Uterus (tissue), 4 donors: ENCODE results near the gene MYO1B. TPM values are rescaled to one million over a fixed set of nuclear protein-coding genes. Genes with fewer than 3 reads are reported as not detected.

ENCODE experiments used
- DNase-seq, 2 donors: peaks; one replicate each; pipeline ENCODE4 v3.0.0-alpha.2; 2019 to 2020
- H3K27ac ChIP-seq, 2 donors: fragments of 200-600 bp; sonication (generic); 1 replicate in 1 of 2; 2 replicates in 1 of 2; pipeline ENCODE4 v1.5.1; 2016 to 2018
- H3K27me3 ChIP-seq, 2 donors: fragments of 200-600 bp; sonication (generic); one replicate each; pipeline ENCODE4 v1.5.1; 2018 to 2019; ENCODE audit warnings: control low read depth in 1 of 2
- H3K36me3 ChIP-seq, 2 donors: fragments of 200-600 bp; sonication (generic); one replicate each; pipeline ENCODE4 v1.5.1; 2019; ENCODE audit warnings: control low read depth in 1 of 2
- H3K4me1 ChIP-seq, 2 donors: fragments of 200-600 bp; sonication (generic); one replicate each; pipeline ENCODE4 v1.5.1; 2018 to 2019; ENCODE audit warnings: control low read depth in 1 of 2
- H3K4me3 ChIP-seq, 2 donors: fragments of 200-600 bp; sonication (generic); 1 replicate in 1 of 2; 2 replicates in 1 of 2; pipeline ENCODE4 v1.5.1; 2018 to 2019; ENCODE audit warnings: mild to moderate bottlenecking in 1 of 2
- H3K9me3 ChIP-seq, 2 donors: fragments of 200-600 bp; sonication (generic); one replicate each; pipeline ENCODE4 v1.5.1; 2019; ENCODE audit warnings: control low read depth in 1 of 2
- CTCF ChIP-seq, 4 experiments: fragments of 200-600 bp in 2 of 4; fragments of 450-650 bp in 2 of 4; sonication (generic) in 2 of 4; IDR thresholded peaks; one replicate each; pipeline ENCODE4 v1.5.1; 2016 to 2019; ENCODE audit warnings: antibody characterized with exemption in 4 of 4, mild to moderate bottlenecking in 2 of 4, moderate library complexity in 1 of 4
- POLR2A ChIP-seq, 2 donors: fragments of 450-650 bp; IDR thresholded peaks; one replicate each; pipeline ENCODE4 v1.6.1; 2016; ENCODE audit warnings: antibody characterized with exemption in 2 of 2, mild to moderate bottlenecking in 1 of 2, moderate library complexity in 1 of 2
- intact Hi-C: fragments of 100-400 bp; cut with DNase I; formaldehyde crosslinking; loops from one replicate; pipeline ENCODE4 v1.15.1; 2023; ENCODE audit warnings: low total_unique reads
- total RNA-seq, 4 donors: library from RNA; depleted of rRNA in 3 of 4; stranded (reverse); fragments of >200 nt in 3 of 4; gene quantifications; one replicate each; pipeline versions ENCODE4 v1.1.0 to v1.2.4, GENCODE V29; 2014 to 2023
- donor health status: DM: yes; HTN: yes; CAD: no.

Gene MYO1B
- total RNA-seq, 4 donors from 2014 or later = 10.3 to 169 (median 29.5) TPM

GRCh38 chr2:191316246-191316994, 71.2 kb downstream of the MYO1B start:
- intact Hi-C loops = no loop called here
- no peak for TF ChIP-seq POLR2A (IDR thresholded peaks at IDR 0.05)
- TF ChIP-seq CTCF (IDR thresholded peaks at IDR 0.05) = no peak
- H3K4me1 ChIP-seq = no peaks in the 10 kb centered on the region
- H3K27me3 ChIP-seq = no peaks in the 10 kb centered on the region
- no peaks in the 10 kb centered on the region for H3K36me3 ChIP-seq
- H3K27ac ChIP-seq = no peak overlapping the region
- H3K4me3 ChIP-seq = no peak overlapping the region
- H3K9me3 ChIP-seq = no peaks in the 10 kb centered on the region
- no peak for DNase-seq

DNA sequence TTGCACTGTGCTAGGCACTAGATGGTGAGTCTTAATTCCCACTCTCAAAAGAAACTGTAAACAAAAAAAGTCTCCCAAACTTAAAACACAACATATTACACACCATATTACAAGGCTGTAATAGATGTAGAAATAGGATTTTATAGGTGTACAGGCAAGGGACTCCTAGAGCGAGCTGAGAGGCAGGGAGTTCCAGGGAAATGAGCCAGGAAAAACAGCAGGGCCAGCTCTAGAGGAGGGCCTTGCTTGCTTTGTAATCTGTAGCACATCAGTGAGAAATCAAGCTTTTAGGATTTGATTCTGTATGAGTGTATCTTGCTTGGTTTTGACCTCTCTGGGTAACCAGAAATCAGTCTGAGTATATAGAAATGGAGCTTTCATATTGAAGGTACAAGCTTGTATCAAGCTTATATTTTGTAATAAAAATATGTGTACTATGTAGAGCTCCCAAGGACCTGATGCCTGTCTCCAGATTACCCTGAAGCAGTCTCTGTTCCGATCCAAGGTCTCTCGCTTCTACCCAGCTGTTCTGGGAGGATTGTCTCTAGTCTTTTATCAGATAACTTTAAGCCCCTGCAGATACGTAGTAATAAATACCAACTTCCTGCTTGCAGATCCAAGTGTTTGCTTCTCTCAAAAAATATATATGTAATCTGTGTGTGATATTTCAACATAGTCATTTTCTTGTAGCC, 73.0 kb downstream of the MYO1B start:
- H3K36me3 ChIP-seq = no peaks in the 10 kb centered on the region
- no peaks in the 10 kb centered on the region for H3K27me3 ChIP-seq
- peak overlapping the region in 1 of 2 donors; percentile 15 for H3K27ac ChIP-seq
- TF ChIP-seq POLR2A (IDR thresholded peaks at IDR 0.05) (no peak), CTCF (IDR thresholded peaks at IDR 0.05) (no peak)
- H3K4me1 ChIP-seq = no peaks in the 10 kb centered on the region
- H3K9me3 ChIP-seq = no peaks in the 10 kb centered on the region
- H3K4me3 ChIP-seq = no peak overlapping the region
- intact Hi-C loops = no loop called here
- DNase-seq = peak in 1 of 2 donors; percentile 35

DNA sequence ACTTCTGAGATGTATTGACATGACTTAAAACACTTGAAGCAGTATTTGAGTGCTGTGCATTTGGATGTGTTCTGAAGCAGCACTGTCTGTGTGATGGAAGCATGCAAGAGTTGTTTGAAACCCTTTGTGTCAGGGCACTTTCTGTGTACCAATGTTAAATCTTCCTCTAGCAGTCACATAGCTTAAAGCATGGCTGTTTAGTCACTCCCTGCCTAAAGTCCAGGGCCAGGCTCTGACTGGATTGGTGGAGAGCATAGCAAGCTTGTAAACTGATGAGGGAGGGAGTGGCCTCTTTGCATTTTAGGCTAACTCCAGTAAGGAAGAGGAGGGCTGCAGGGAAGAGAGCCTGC, 73.5 kb downstream of the MYO1B start:
- intact Hi-C loops = no loop called here
- no peak for DNase-seq
- H3K9me3 ChIP-seq = no peaks in the 10 kb centered on the region
- no peaks in the 10 kb centered on the region for H3K27me3 ChIP-seq
- no peaks in the 10 kb centered on the region for H3K36me3 ChIP-seq
- H3K4me1 ChIP-seq = no peaks in the 10 kb centered on the region
- TF ChIP-seq POLR2A (IDR thresholded peaks at IDR 0.05) = no peak
- TF ChIP-seq CTCF (IDR thresholded peaks at IDR 0.05) = no peak
- no peak overlapping the region for H3K4me3 ChIP-seq
- H3K27ac ChIP-seq = peak overlapping the region in 1 of 2 donors; percentile 15

DNA sequence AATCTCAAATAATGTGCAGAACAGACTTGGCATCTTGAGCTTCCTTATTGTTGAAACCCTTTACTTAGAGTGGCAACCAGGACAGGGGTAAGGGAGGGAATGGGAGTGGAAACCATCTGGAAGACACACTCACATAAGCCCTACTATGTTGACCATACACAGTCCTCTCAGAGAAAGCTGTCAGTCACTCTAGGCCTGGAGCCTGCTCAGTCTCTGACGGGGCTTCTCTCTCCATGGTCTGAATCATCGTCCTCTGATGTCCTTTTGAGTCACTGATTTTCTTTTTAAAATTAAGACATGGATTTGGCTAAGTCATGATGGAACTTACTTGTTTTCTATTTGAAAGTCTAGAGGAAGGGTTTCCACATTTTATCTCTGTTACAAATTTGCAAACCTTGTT, 74.0 kb downstream of the MYO1B start:
- no peaks in the 10 kb centered on the region for H3K4me1 ChIP-seq
- H3K27ac ChIP-seq = no peak overlapping the region
- no peak overlapping the region for H3K4me3 ChIP-seq
- H3K27me3 ChIP-seq = no peaks in the 10 kb centered on the region
- TF ChIP-seq POLR2A (IDR thresholded peaks at IDR 0.05) (no peak), CTCF (IDR thresholded peaks at IDR 0.05) (no peak)
- intact Hi-C loops = no loop called here
- DNase-seq = no peak
- no peaks in the 10 kb centered on the region for H3K9me3 ChIP-seq
- no peaks in the 10 kb centered on the region for H3K36me3 ChIP-seq

- intact Hi-C loops = no loop called here
- H3K27ac ChIP-seq = no peak overlapping the region
- no peaks in the 10 kb centered on the region for H3K9me3 ChIP-seq
- H3K4me3 ChIP-seq = no peak overlapping the region
- no peak for DNase-seq
- no peaks in the 10 kb centered on the region for H3K4me1 ChIP-seq
- no peaks in the 10 kb centered on the region for H3K27me3 ChIP-seq
- no peak for TF ChIP-seq CTCF (IDR thresholded peaks at IDR 0.05)
- no peak for TF ChIP-seq POLR2A (IDR thresholded peaks at IDR 0.05)
- H3K36me3 ChIP-seq = no peaks in the 10 kb centered on the region
These were observed 75.7 kb downstream of the MYO1B start for GRCh38 chr2:191320881-191321280.
